Measurements from ENCODE around the gene MGAT2.

DNA sequence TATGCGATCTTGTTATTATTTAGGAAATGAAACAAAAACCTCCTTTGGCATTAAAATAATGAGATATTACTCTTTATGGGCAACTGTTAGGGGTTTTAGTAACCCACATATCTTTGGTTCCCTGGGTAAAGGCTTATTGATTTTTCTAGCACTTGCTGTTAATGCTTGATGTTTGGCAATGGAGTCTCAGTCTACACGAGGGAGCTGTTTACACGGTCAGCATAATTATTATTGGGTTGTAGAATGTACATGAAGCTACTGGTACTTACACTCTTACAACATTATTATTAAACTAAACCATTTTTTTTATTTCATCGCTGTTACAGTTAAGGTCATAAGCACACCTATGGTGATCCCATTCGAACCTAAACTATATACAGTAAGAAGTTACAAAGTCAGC is 46.6 kb upstream of the MGAT2 start:
- TF ChIP-seq, protein P1, sequence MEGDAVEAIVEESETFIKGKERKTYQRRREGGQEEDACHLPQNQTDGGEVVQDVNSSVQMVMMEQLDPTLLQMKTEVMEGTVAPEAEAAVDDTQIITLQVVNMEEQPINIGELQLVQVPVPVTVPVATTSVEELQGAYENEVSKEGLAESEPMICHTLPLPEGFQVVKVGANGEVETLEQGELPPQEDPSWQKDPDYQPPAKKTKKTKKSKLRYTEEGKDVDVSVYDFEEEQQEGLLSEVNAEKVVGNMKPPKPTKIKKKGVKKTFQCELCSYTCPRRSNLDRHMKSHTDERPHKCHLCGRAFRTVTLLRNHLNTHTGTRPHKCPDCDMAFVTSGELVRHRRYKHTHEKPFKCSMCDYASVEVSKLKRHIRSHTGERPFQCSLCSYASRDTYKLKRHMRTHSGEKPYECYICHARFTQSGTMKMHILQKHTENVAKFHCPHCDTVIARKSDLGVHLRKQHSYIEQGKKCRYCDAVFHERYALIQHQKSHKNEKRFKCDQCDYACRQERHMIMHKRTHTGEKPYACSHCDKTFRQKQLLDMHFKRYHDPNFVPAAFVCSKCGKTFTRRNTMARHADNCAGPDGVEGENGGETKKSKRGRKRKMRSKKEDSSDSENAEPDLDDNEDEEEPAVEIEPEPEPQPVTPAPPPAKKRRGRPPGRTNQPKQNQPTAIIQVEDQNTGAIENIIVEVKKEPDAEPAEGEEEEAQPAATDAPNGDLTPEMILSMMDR (conservative IDR thresholded peaks at IDR 0.05; ENCODE audit: low read depth, low read length), result no peak
- TF ChIP-seq, protein P2, sequence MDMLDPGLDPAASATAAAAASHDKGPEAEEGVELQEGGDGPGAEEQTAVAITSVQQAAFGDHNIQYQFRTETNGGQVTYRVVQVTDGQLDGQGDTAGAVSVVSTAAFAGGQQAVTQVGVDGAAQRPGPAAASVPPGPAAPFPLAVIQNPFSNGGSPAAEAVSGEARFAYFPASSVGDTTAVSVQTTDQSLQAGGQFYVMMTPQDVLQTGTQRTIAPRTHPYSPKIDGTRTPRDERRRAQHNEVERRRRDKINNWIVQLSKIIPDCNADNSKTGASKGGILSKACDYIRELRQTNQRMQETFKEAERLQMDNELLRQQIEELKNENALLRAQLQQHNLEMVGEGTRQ (IDR thresholded peaks at IDR 0.05; ENCODE audit: low read depth, low read length), result no peak
- no peak for TF ChIP-seq POLR2A (IDR thresholded peaks at IDR 0.05; ENCODE audit: low read depth, low read length)
- no peak for TF ChIP-seq MAFK (IDR thresholded peaks at IDR 0.05; ENCODE audit: low read depth, low read length)
- TF ChIP-seq NFE2L2 (IDR thresholded peaks at IDR 0.05; ENCODE audit: low read depth, low read length), result no peak
- no peak for TF ChIP-seq BHLHE40 (IDR thresholded peaks at IDR 0.05; ENCODE audit: low read depth, low read length)
- TF ChIP-seq MXI1 (IDR thresholded peaks at IDR 0.05; ENCODE audit: borderline replicate concordance, low read depth, low read length), result no peak

Measured in IMR-90 (cell line).